ENCODE results near the gene KRTAP3-2. TPM values are rescaled to one million over a fixed set of nuclear protein-coding genes. Genes with fewer than 3 reads are reported as not detected.

The KRTAP3-2 gene
- total RNA-seq, 1 experiment from 2014 or later = not detected

DNA sequence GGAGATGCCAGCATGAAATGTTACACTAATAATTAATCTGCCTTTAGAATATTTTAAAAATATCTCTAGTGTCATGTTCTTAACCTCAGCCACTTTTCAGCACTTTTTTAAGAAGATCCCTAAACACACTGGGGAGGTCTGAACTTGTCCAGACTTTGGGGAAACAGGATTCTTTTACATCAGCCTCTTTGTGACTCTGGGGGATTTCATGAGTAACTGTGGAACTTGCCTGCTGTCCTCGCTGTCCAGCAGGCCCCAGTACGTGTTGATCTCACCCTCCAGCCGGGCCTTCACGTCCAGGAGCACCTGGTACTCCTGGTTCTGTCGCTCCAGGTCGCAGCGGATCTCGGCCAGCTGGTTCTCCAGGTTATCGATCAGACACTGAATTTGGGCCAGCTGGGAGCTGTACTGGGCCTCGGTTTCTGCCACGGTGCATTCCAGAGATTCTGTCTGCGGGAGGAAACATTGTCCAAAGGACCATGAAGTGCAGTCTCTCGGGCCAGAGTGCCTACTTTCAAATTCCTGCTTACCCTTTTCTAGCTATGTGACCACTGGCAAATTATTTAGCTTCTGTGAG is 21.0 kb downstream of the KRTAP3-2 start:
- ChIA-PET CTCF (no interaction called here), POLR2A (interaction anchor here (0.7 kb wide), 1 partner anchor 1209 kb away, joined by 4 read pairs; no protein-coding TSS in a partner anchor)
- DNase-seq (ENCODE audit: unreplicated experiment) = no peak
- TF ChIP-seq, protein P1, sequence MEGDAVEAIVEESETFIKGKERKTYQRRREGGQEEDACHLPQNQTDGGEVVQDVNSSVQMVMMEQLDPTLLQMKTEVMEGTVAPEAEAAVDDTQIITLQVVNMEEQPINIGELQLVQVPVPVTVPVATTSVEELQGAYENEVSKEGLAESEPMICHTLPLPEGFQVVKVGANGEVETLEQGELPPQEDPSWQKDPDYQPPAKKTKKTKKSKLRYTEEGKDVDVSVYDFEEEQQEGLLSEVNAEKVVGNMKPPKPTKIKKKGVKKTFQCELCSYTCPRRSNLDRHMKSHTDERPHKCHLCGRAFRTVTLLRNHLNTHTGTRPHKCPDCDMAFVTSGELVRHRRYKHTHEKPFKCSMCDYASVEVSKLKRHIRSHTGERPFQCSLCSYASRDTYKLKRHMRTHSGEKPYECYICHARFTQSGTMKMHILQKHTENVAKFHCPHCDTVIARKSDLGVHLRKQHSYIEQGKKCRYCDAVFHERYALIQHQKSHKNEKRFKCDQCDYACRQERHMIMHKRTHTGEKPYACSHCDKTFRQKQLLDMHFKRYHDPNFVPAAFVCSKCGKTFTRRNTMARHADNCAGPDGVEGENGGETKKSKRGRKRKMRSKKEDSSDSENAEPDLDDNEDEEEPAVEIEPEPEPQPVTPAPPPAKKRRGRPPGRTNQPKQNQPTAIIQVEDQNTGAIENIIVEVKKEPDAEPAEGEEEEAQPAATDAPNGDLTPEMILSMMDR (IDR thresholded peaks at IDR 0.05; ENCODE audit: unreplicated experiment) = no peak
- Mint-ChIP-seq H3K27me3 (ENCODE audit: insufficient read depth, unreplicated experiment) (peaks cover 4% of the 10 kb centered on the region), H3K9me3 (ENCODE audit: unreplicated experiment) (no peaks in the 10 kb centered on the region), H3K36me3 (ENCODE audit: insufficient read depth, unreplicated experiment) (no peaks in the 10 kb centered on the region), H3K4me3 (ENCODE audit: unreplicated experiment) (no peak overlapping the region), H3K4me1 (ENCODE audit: insufficient read depth, unreplicated experiment) (no peaks in the 10 kb centered on the region), H3K27ac (ENCODE audit: low read depth, unreplicated experiment) (no peak overlapping the region)
- intact Hi-C loops (cut with micrococcal nuclease) = no loop called here
- no TSS peak for BruUV-seq (replicated peaks)

DNA sequence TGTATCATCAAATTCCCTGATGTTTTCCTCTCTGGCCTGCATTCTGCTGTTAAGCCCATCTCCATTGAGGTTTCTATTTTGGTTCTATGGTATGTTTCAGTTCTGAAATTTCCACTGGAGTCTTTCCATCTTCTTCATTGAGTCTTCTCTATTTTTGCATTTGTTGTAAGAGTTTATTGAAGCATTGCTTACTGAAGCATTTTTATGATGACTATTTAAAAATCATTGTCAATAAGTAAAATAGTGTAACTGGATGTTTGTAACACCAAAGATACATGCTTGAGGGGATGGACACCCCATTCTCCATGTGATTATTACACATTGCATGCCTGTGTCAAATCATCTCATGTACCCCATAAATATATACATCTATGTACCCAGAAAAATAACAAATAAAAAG is 24.2 kb downstream of the KRTAP3-2 start:
- Mint-ChIP-seq H3K27me3 (ENCODE audit: insufficient read depth, unreplicated experiment) (no peaks in the 10 kb centered on the region), H3K4me3 (ENCODE audit: unreplicated experiment) (no peak overlapping the region), H3K27ac (ENCODE audit: low read depth, unreplicated experiment) (no peak overlapping the region), H3K4me1 (ENCODE audit: insufficient read depth, unreplicated experiment) (no peaks in the 10 kb centered on the region), H3K36me3 (ENCODE audit: insufficient read depth, unreplicated experiment) (no peaks in the 10 kb centered on the region), H3K9me3 (ENCODE audit: unreplicated experiment) (no peaks in the 10 kb centered on the region)
- intact Hi-C loops (cut with micrococcal nuclease) = no loop called here
- no peak for DNase-seq (ENCODE audit: unreplicated experiment)
- POLR2A ChIA-PET = no interaction called here
- CTCF ChIA-PET = interaction anchor here (0.7 kb wide), 1 partner anchor 554 kb away, joined by 3 read pairs; no protein-coding TSS in a partner anchor
- BruUV-seq (replicated peaks) = no TSS peak
- TF ChIP-seq, protein P1 (IDR thresholded peaks at IDR 0.05; ENCODE audit: unreplicated experiment) = no peak

DNA sequence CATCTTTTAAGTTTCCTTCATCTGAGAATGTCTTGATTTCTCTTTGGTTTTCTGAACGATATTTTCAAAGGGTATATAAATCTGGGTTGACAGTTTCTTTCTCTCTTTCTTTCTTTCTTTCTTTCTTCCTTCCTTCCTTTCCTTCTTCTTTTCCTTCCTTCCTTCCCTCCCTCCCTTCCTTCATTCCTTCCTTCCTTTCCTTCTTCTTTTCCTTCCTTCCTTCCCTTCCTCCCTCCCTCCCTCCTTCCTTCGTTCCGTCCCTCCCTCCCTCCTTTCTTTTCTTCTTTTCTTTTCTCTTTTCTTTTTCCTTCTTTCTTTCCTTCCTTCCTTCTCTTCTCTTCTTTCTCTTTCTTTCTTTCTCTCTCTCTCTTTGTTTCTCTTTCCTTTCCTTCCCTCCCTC is 25.3 kb downstream of the KRTAP3-2 start:
- Mint-ChIP-seq H3K4me3 (ENCODE audit: unreplicated experiment) (no peak overlapping the region), H3K27me3 (ENCODE audit: insufficient read depth, unreplicated experiment) (no peaks in the 10 kb centered on the region), H3K36me3 (ENCODE audit: insufficient read depth, unreplicated experiment) (no peaks in the 10 kb centered on the region), H3K27ac (ENCODE audit: low read depth, unreplicated experiment) (no peak overlapping the region), H3K9me3 (ENCODE audit: unreplicated experiment) (no peaks in the 10 kb centered on the region), H3K4me1 (ENCODE audit: insufficient read depth, unreplicated experiment) (no peaks in the 10 kb centered on the region)
- DNase-seq (ENCODE audit: unreplicated experiment) = no peak
- TF ChIP-seq, protein P1 (IDR thresholded peaks at IDR 0.05; ENCODE audit: unreplicated experiment) = no peak
- ChIA-PET POLR2A (interaction anchor here (0.7 kb wide), 2 partner anchors 37 to 317 kb away, joined by 3 read pairs; no protein-coding TSS in a partner anchor), CTCF (interaction anchor here (0.7 kb wide), 1 partner anchor 473 kb away, joined by 3 read pairs; no protein-coding TSS in a partner anchor)
- intact Hi-C loops (cut with micrococcal nuclease) = no loop called here
- no TSS peak for BruUV-seq (replicated peaks)

DNA sequence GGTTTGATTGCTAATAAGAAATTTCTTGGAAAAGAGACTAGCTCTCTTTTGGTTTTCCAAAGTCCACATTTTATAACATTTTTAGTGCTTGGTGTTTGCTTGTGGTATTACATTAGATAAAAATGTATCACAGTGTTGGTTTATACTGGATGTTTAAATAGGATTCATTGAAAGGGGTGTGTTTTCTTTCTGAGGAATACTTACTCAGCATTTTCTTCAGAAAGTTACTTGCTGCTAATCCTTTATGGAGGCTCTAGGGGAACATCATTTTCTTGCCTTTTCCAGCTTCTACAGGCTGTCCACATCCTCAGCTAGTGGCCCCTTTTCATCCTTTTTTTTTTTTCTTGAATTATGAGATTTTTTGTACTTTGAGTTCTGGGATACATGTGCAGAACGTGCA is 32.1 kb downstream of the KRTAP3-2 start:
- no peaks in the 10 kb centered on the region for H3K4me1 Mint-ChIP-seq (ENCODE audit: insufficient read depth, unreplicated experiment)
- TF ChIP-seq, protein P1 (IDR thresholded peaks at IDR 0.05; ENCODE audit: unreplicated experiment) = no peak
- DNase-seq (ENCODE audit: unreplicated experiment) = no peak
- CTCF ChIA-PET = interaction anchor here (1.0 kb wide), 1 partner anchor 31 kb away, joined by 3 read pairs; no protein-coding TSS in a partner anchor
- no TSS peak for BruUV-seq (replicated peaks)
- H3K36me3 Mint-ChIP-seq (ENCODE audit: insufficient read depth, unreplicated experiment) = no peaks in the 10 kb centered on the region
- no peaks in the 10 kb centered on the region for H3K27me3 Mint-ChIP-seq (ENCODE audit: insufficient read depth, unreplicated experiment)
- no peak overlapping the region for H3K4me3 Mint-ChIP-seq (ENCODE audit: unreplicated experiment)
- no peak overlapping the region for H3K27ac Mint-ChIP-seq (ENCODE audit: low read depth, unreplicated experiment)
- intact Hi-C loops (cut with micrococcal nuclease) = no loop called here
- POLR2A ChIA-PET = no interaction called here
- no peaks in the 10 kb centered on the region for H3K9me3 Mint-ChIP-seq (ENCODE audit: unreplicated experiment)

Data from MCF 10A (cell line).